Spleen (tissue), 11 donors: Measurements from ENCODE around the gene SLC2A2. TPM values are rescaled to one million over a fixed set of nuclear protein-coding genes. Genes with fewer than 3 reads are reported as not detected.

ENCODE experiments used
- DNase-seq: peaks from one replicate; pipeline ENCODE4 v3.0.0-alpha.2; 2020
- H3K27ac ChIP-seq, 8 donors: fragments of 200-600 bp; sonication (generic) in 7 of 8; 1 replicate in 4 of 8; 2 replicates in 4 of 8; pipeline versions ENCODE4 v1.5.0 to v1.8.0; 2016 to 2021; ENCODE audit warnings: inconsistent platforms in 4 of 8, mild to moderate bottlenecking in 4 of 8, moderate library complexity in 1 of 8
- H3K27me3 ChIP-seq, 7 donors: fragments of 200-600 bp; sonication (generic) in 6 of 7; replicated peaks in 1 of 7; 1 replicate in 4 of 7; 2 replicates in 3 of 7; pipeline versions ENCODE4 v1.5.0 to v1.8.0; 2016 to 2021; ENCODE audit warnings: inconsistent platforms in 3 of 7, mild to moderate bottlenecking in 1 of 7
- H3K36me3 ChIP-seq, 6 donors: fragments of 200-600 bp; sonication (generic) in 5 of 6; 1 replicate in 4 of 6; 2 replicates in 2 of 6; pipeline versions ENCODE4 v1.5.0 to v1.8.0; 2016 to 2021; ENCODE audit warnings: inconsistent platforms in 2 of 6
- H3K4me1 ChIP-seq, 6 donors: fragments of 200-600 bp; sonication (generic) in 5 of 6; 1 replicate in 3 of 6; 2 replicates in 3 of 6; pipeline versions ENCODE4 v1.5.0 to v1.8.0; 2016 to 2021; ENCODE audit warnings: inconsistent platforms in 3 of 6
- H3K4me3 ChIP-seq, 8 donors: fragments of 200-600 bp; sonication (generic) in 7 of 8; 1 replicate in 4 of 8; 2 replicates in 4 of 8; pipeline versions ENCODE4 v1.5.0 to v1.8.0; 2016 to 2021; ENCODE audit warnings: inconsistent platforms in 4 of 8, mild to moderate bottlenecking in 4 of 8, moderate library complexity in 2 of 8
- H3K9me3 ChIP-seq, 8 donors: fragments of 200-600 bp; sonication (generic) in 7 of 8; 1 replicate in 4 of 8; 2 replicates in 4 of 8; pipeline versions ENCODE4 v1.5.0 to v1.8.0; 2016 to 2021; ENCODE audit warnings: inconsistent platforms in 4 of 8
- CTCF ChIP-seq, 11 experiments: fragments of 200-600 bp in 7 of 11; fragments of 450-650 bp in 4 of 11; sonication (generic) in 4 of 11; IDR thresholded peaks in 8 of 11; conservative IDR thresholded peaks in 3 of 11; 1 replicate in 7 of 11; 2 replicates in 4 of 11; pipeline versions ENCODE4 v1.4.0 to v1.8.0; 2016 to 2021; ENCODE audit warnings: antibody characterized with exemption in 11 of 11, inconsistent platforms in 4 of 11, mild to moderate bottlenecking in 1 of 11
- POLR2A ChIP-seq, 3 donors: fragments of 450-650 bp; IDR thresholded peaks; one replicate each; pipeline ENCODE4 v1.5.1; 2017; ENCODE audit warnings: antibody characterized with exemption in 3 of 3, mild to moderate bottlenecking in 1 of 3
- POLR2AphosphoS5 ChIP-seq, 3 donors: sonication (generic); formaldehyde crosslinking; IDR thresholded peaks; one replicate each; pipeline ENCODE4 v1.5.1; 2017; ENCODE audit warnings: antibody characterized with exemption in 3 of 3
- WGBS, 5 donors: extraction: QIAGEN DNeasy Blood & Tissue Kit in 3 of 5; methylation state at CpG; one replicate each; pipeline versions ENCODE4 v1.1.5 to v1.1.7; 2013 to 2018; 5-methylcytosine and 5-hydroxymethylcytosine counted together
- intact Hi-C: fragments of 100-400 bp; cut with DNase I; formaldehyde crosslinking; loops from one replicate; pipeline ENCODE4 v1.15.0; 2023; ENCODE audit warnings: low total_unique reads
- polyA plus RNA-seq, 3 donors: library from polyadenylated mRNA; stranded (reverse); fragments of 200-250 nt; gene quantifications; one replicate each; pipeline ENCODE4 v1.2.1, GENCODE V29; 2013
- total RNA-seq, 7 donors: library from RNA; depleted of rRNA in 3 of 7; stranded (reverse); fragments of >200 nt in 3 of 7; fragmentation: NEBNext Ultra II Directional in 4 of 7; extraction: Animal tissue kit (Norgen Biotek cat#: 25700) in 4 of 7; gene quantifications; one replicate each; pipeline versions ENCODE4 v1.1.0 to v1.2.1, GENCODE V29; 2016 to 2021
- donor health status: healthy with polysubstance abuse.
- donor health status: DM: no; HTN: no; CAD: no; lungs with moderate emphysema.
- donor health status: DM: no; HTN: no; CAD: no.
- donor health status: Bipolar disorder and iron deficiency.
- donor health status: healthy.
- donor health status: DM: no; HTN: no; CAD: no.
- donor health status: DM: yes; HTN: yes; CAD: no.

Gene SLC2A2
- total and polyA plus RNA-seq, 10 donors, result not detected

GRCh38 chr3:170988378-170988777, 38.1 kb downstream of the SLC2A2 start:
- Histone ChIP-seq H3K27me3 (peaks cover 0 to 21% (median 0%) of the 10 kb centered on the region in 7 donors), H3K27ac (no peak overlapping the region), H3K4me1 (no peaks in the 10 kb centered on the region), H3K36me3 (no peaks in the 10 kb centered on the region), H3K9me3 (peaks cover 0 to 6% (median 0%) of the 10 kb centered on the region in 8 donors), H3K4me3 (no peak overlapping the region)
- WGBS, 5 donors, result 52 to 71% (median 65%) methylated on average over 3 of the region's 3 CpGs
- DNase-seq, result no peak
- TF ChIP-seq POLR2A (IDR thresholded peaks at IDR 0.05) (no peak), POLR2AphosphoS5 (IDR thresholded peaks at IDR 0.05) (no peak), CTCF (IDR thresholded peaks at IDR 0.05 in 8 of 11, conservative IDR thresholded peaks at IDR 0.05 in 3 of 11) (no peak)
- intact Hi-C loops, result no loop called here

GRCh38 chr3:170985304-170985703, 41.2 kb downstream of the SLC2A2 start:
- H3K27me3 ChIP-seq, result peaks cover 0 to 21% (median 0%) of the 10 kb centered on the region in 7 donors
- peaks cover 0 to 6% (median 0%) of the 10 kb centered on the region in 8 donors for H3K9me3 ChIP-seq
- no peak overlapping the region for H3K27ac ChIP-seq
- H3K4me1 ChIP-seq, result no peaks in the 10 kb centered on the region
- no peak for DNase-seq
- TF ChIP-seq CTCF (IDR thresholded peaks at IDR 0.05 in 8 of 11, conservative IDR thresholded peaks at IDR 0.05 in 3 of 11) (no peak), POLR2A (IDR thresholded peaks at IDR 0.05) (no peak), POLR2AphosphoS5 (IDR thresholded peaks at IDR 0.05) (no peak)
- no peaks in the 10 kb centered on the region for H3K36me3 ChIP-seq
- H3K4me3 ChIP-seq, result no peak overlapping the region
- intact Hi-C loops, result no loop called here
- 45 to 97% (median 93%) methylated on average over 2 of the region's 2 CpGs for WGBS, 5 donors

DNA sequence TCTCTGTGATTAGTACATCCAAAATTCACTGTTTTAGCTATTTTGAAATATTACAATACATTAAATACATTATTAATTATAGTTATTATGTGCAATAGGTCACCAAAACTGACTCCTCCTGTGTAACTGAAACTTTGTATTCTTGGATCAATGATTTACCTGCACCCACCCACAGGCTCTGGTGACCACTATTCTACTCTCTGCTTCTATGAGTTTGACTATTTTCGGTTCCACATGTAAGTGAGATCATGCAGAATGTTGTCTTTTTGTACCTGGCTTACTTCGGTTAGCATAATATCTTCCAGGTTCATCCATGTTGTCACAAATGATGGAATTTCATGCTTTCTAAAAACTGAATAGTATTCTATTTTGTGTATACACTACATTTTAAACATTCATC, 43.8 kb downstream of the SLC2A2 start:
- intact Hi-C loops, result no loop called here
- DNase-seq, result no peak
- 82 to 96% (median 87%) methylated on average over 2 of the region's 2 CpGs for WGBS, 5 donors
- TF ChIP-seq POLR2A (IDR thresholded peaks at IDR 0.05) (no peak), POLR2AphosphoS5 (IDR thresholded peaks at IDR 0.05) (no peak), CTCF (IDR thresholded peaks at IDR 0.05 in 8 of 11, conservative IDR thresholded peaks at IDR 0.05 in 3 of 11) (no peak)
- H3K36me3 ChIP-seq, result no peaks in the 10 kb centered on the region
- H3K27ac ChIP-seq, result no peak overlapping the region
- H3K4me1 ChIP-seq, result no peaks in the 10 kb centered on the region
- peaks cover 0 to 9% (median 0%) of the 10 kb centered on the region in 7 donors for H3K27me3 ChIP-seq
- H3K9me3 ChIP-seq, result peaks cover 0 to 6% (median 0%) of the 10 kb centered on the region in 8 donors
- no peak overlapping the region for H3K4me3 ChIP-seq

DNA sequence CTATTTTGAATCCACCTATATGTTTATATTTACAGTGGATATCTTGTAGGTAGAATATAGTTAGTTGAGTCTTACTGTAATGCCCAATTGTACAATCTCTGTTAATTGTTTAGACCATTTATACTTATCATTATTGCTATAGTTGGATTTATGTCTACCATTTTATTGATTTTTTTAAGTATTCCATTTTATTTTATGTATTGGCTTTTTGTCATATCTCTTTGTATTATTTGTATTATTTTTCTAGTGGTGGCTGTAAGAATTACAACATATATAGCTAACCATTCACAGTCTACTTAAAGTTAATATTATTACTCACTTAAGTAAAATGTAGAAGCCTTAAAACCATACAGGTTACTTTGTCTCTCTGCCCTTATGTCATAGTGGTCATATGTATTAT, 46.1 kb downstream of the SLC2A2 start:
- DNase-seq, result no peak
- Histone ChIP-seq H3K4me1 (no peaks in the 10 kb centered on the region), H3K36me3 (no peaks in the 10 kb centered on the region), H3K27me3 (peaks cover 0 to 1% (median 0%) of the 10 kb centered on the region in 7 donors), H3K4me3 (no peak overlapping the region), H3K27ac (no peak overlapping the region), H3K9me3 (peaks cover 0 to 6% (median 0%) of the 10 kb centered on the region in 8 donors)
- intact Hi-C loops, result no loop called here
- TF ChIP-seq POLR2A (IDR thresholded peaks at IDR 0.05), result no peak
- TF ChIP-seq CTCF (IDR thresholded peaks at IDR 0.05 in 8 of 11, conservative IDR thresholded peaks at IDR 0.05 in 3 of 11), result no peak
- no peak for TF ChIP-seq POLR2AphosphoS5 (IDR thresholded peaks at IDR 0.05)
